ENCODE measurements around the gene SLC17A9.

The SLC17A9 gene

GRCh38 chr20:62940875-62941274 is 11.6 kb upstream of the SLC17A9 start:
- no peak for DNase-seq

GRCh38 chr20:62941792-62942191 is 10.7 kb upstream of the SLC17A9 start:
- DNase-seq = no peak

- no peak for DNase-seq
Measured at GRCh38 chr20:62942456-62942855, 10.1 kb upstream of the SLC17A9 start.

GRCh38 chr20:62943396-62943795 is 9.1 kb upstream of the SLC17A9 start:
- DNase-seq = no peak

- no peak for DNase-seq
Measured at GRCh38 chr20:62944184-62944583, 8.3 kb upstream of the SLC17A9 start.

GRCh38 chr20:62944746-62945145 is 7.8 kb upstream of the SLC17A9 start:
- no peak for DNase-seq

GRCh38 chr20:62945771-62946339 is 6.7 kb upstream of the SLC17A9 start:
- DNase-seq = no peak

GRCh38 chr20:62946918-62947317 is 5.6 kb upstream of the SLC17A9 start:
- no peak for DNase-seq

- no peak for DNase-seq
Measured at GRCh38 chr20:62947532-62948300, 4.8 kb upstream of the SLC17A9 start.

GRCh38 chr20:62949153-62949821 is 3.2 kb upstream of the SLC17A9 start:
- DNase-seq = no peak

- no peak for DNase-seq
Measured at GRCh38 chr20:62949962-62950361, 2.5 kb upstream of the SLC17A9 start.

- DNase-seq = no peak
Measured at GRCh38 chr20:62950741-62951140, 1.8 kb upstream of the SLC17A9 start.

- DNase-seq = no peak
Measured at GRCh38 chr20:62951143-62951895, 1.2 kb upstream of the SLC17A9 start.

- no peak for DNase-seq
Measured at GRCh38 chr20:62951896-62952372, 575 bp upstream of the SLC17A9 start.

- DNase-seq = no peak
Measured at GRCh38 chr20:62952968-62953838, 694 bp downstream of the SLC17A9 start.

- no peak for DNase-seq
Measured at GRCh38 chr20:62953839-62954703, 1.6 kb downstream of the SLC17A9 start.

- no peak for DNase-seq
Measured at GRCh38 chr20:62955519-62956386, 3.2 kb downstream of the SLC17A9 start.

- DNase-seq = no peak
Measured at GRCh38 chr20:62956387-62957135, 4.1 kb downstream of the SLC17A9 start.

Measured in NCI-H524 (cell line).